Gastroesophageal sphincter (tissue), 3 donors: ENCODE results near the gene IL18BP.

Source experiments
- EP300 ChIP-seq: sonication (generic); formaldehyde crosslinking; IDR thresholded peaks from one replicate; pipeline ENCODE4 v1.6.1; 2017; ENCODE audit warnings: antibody characterized with exemption, mild to moderate bottlenecking
- TF ChIP-seq, protein P1 (sequence below), 4 experiments: fragments of 200-600 bp in 2 of 4; fragments of 450-650 bp in 2 of 4; sonication (generic) in 1 of 4; IDR thresholded peaks; one replicate each; pipeline ENCODE4 v1.5.1; 2017 to 2019; ENCODE audit warnings: antibody characterized with exemption in 4 of 4, mild to moderate bottlenecking in 2 of 4, moderate library complexity in 2 of 4

DNA sequence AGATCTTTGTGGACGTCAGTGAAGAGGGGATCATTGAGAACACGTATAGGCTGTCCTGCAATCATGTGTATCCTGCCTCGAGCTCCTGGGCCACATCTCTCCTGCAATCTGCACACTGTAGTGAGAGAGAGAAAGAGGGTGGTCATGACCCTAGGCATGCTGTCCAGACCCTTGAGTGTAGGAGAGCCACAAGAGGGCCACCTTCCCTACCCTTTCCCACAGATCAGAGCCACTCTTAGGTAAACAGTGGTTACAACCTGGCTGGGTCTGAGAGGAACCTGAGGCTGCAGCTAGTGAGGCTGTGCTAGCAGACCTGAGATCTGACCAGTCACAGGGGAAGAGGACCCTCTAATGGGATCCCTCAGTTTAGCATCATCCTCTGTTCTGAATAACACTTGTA is 3.9 kb upstream of the IL18BP start:
- no peak for TF ChIP-seq EP300
- TF ChIP-seq, protein P1, sequence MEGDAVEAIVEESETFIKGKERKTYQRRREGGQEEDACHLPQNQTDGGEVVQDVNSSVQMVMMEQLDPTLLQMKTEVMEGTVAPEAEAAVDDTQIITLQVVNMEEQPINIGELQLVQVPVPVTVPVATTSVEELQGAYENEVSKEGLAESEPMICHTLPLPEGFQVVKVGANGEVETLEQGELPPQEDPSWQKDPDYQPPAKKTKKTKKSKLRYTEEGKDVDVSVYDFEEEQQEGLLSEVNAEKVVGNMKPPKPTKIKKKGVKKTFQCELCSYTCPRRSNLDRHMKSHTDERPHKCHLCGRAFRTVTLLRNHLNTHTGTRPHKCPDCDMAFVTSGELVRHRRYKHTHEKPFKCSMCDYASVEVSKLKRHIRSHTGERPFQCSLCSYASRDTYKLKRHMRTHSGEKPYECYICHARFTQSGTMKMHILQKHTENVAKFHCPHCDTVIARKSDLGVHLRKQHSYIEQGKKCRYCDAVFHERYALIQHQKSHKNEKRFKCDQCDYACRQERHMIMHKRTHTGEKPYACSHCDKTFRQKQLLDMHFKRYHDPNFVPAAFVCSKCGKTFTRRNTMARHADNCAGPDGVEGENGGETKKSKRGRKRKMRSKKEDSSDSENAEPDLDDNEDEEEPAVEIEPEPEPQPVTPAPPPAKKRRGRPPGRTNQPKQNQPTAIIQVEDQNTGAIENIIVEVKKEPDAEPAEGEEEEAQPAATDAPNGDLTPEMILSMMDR (IDR thresholded peaks at IDR 0.05): no peak
